Hepatocyte (in vitro differentiated cells): ENCODE results near the gene FBXO47.

Experiments used
- EZH2phosphoT487 ChIP-seq: fragments of 200-600 bp; sonication (generic); IDR thresholded peaks from one replicate; pipeline ENCODE4 v1.6.1; 2018; ENCODE audit warnings: antibody characterized with exemption, mild to moderate bottlenecking, low read depth, moderate library complexity; ENCODE audit not compliant: unreplicated experiment, severe bottlenecking
- TF ChIP-seq, protein P1 (sequence below): fragments of 200-600 bp; sonication (generic); IDR thresholded peaks from 2 replicates; pipeline ENCODE4 v1.5.1; 2016; ENCODE audit warnings: antibody characterized with exemption, mild to moderate bottlenecking; ENCODE audit not compliant: poor library complexity

DNA sequence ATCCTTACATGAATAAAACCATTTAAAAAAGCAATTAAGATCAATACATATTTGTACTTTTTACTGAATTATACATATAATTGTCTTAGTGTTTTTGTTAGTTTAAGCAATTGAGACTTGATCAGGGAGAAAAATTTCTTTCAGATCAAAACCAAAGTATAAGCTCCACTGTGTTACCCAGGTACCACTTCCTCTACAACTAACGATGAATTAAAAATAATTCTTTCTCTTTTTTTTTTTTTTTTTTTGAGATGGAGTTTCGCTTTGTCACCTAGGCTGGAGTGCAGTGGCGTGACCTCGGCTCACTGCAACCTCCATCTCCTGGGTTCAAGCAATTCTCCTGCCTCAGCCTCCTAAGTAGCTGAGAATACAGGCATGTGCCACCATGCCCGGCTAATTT lies 6.8 kb downstream of the FBXO47 start:
- TF ChIP-seq, protein P1, sequence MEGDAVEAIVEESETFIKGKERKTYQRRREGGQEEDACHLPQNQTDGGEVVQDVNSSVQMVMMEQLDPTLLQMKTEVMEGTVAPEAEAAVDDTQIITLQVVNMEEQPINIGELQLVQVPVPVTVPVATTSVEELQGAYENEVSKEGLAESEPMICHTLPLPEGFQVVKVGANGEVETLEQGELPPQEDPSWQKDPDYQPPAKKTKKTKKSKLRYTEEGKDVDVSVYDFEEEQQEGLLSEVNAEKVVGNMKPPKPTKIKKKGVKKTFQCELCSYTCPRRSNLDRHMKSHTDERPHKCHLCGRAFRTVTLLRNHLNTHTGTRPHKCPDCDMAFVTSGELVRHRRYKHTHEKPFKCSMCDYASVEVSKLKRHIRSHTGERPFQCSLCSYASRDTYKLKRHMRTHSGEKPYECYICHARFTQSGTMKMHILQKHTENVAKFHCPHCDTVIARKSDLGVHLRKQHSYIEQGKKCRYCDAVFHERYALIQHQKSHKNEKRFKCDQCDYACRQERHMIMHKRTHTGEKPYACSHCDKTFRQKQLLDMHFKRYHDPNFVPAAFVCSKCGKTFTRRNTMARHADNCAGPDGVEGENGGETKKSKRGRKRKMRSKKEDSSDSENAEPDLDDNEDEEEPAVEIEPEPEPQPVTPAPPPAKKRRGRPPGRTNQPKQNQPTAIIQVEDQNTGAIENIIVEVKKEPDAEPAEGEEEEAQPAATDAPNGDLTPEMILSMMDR, result no peak
- no peak for TF ChIP-seq EZH2phosphoT487
